H1 (cell line): Measurements from ENCODE around the gene BICDL1. TPM values are rescaled to one million over a fixed set of nuclear protein-coding genes. Genes with fewer than 3 reads are reported as not detected.

Source experiments
- CTCF ChIA-PET: fragments of 300-600 bp; sonication (Branson Sonifier 250); formaldehyde crosslinking; loops from one replicate; lab custom pipeline; 2021; ENCODE audit not compliant: partially characterized antibody; lab: Charles Lee
- POLR2A ChIA-PET: fragments of 300-600 bp; sonication (Branson Sonifier 250); formaldehyde crosslinking; loops from one replicate; lab custom pipeline; 2021; ENCODE audit warnings: inconsistent platforms; ENCODE audit not compliant: partially characterized antibody; lab: Charles Lee
- DNase-seq, 2 experiments: peaks; one replicate each; pipeline versions ENCODE4 v3.0.0 to v3.0.0-alpha.2; 2010 to 2022; ENCODE audit warnings: low spot score in 2 of 2, low read depth in 1 of 2, mixed read lengths in 1 of 2
- FAIRE-seq: peaks from 2 replicates; lab custom pipeline; 2011; peaks lifted over from hg19 to GRCh38; lab: Jason Lieb, UNC
- H2AFZ ChIP-seq: 2 replicates; pipeline ENCODE4 v1.8.1; 2012; ENCODE audit warnings: low read length, inconsistent platforms
- H2AK5ac ChIP-seq: 2 replicates; pipeline ENCODE4 v1.6.1; 2013; ENCODE audit warnings: low read depth, low read length
- H2BK120ac ChIP-seq: replicated peaks from 2 replicates; pipeline ENCODE3; 2013; ENCODE audit warnings: low read depth, low read length, inconsistent platforms
- H2BK12ac ChIP-seq: 2 replicates; pipeline ENCODE4 v1.6.1; 2013; ENCODE audit warnings: low read depth, low read length
- H2BK15ac ChIP-seq: 2 replicates; pipeline ENCODE4 v1.6.1; 2013; ENCODE audit warnings: low read length
- H2BK20ac ChIP-seq: 2 replicates; pipeline ENCODE4 v1.6.1; 2013; ENCODE audit warnings: low read length
- H2BK5ac ChIP-seq: 2 replicates; pipeline ENCODE4 v1.6.1; 2013; ENCODE audit warnings: low read depth, low read length
- H3K14ac ChIP-seq: 2 replicates; pipeline ENCODE4 v1.6.1; 2013; ENCODE audit warnings: inconsistent platforms; ENCODE audit not compliant: insufficient read length
- H3K18ac ChIP-seq: 2 replicates; pipeline ENCODE4 v1.6.1; 2013; ENCODE audit warnings: low read length; ENCODE audit errors: extremely low read depth
- H3K23ac ChIP-seq: 2 replicates; pipeline ENCODE4 v1.6.1; 2013; ENCODE audit warnings: inconsistent platforms; ENCODE audit not compliant: insufficient read length
- H3K23me2 ChIP-seq: 2 replicates; pipeline ENCODE4 v1.6.1; 2013; ENCODE audit warnings: low read depth, low read length
- H3K27ac ChIP-seq: 2 replicates; pipeline ENCODE4 v1.6.1; 2011; ENCODE audit warnings: low read depth, low read length, inconsistent platforms
- H3K27me3 ChIP-seq, 4 experiments: replicated peaks in 1 of 4; 1 replicate in 1 of 4; 2 replicates in 3 of 4; pipeline versions ENCODE4 v1.6.1 to v1.8.1; 2011 to 2013; ENCODE audit warnings: low read length in 3 of 4, mild to moderate bottlenecking in 3 of 4, inconsistent platforms in 2 of 4, mixed read lengths in 2 of 4, moderate library complexity in 1 of 4; ENCODE audit not compliant: control insufficient read depth in 3 of 4, insufficient read depth in 3 of 4; ENCODE audit errors: extremely low read depth in 1 of 4
- H3K36me3 ChIP-seq, 4 experiments: 2 replicates each; pipeline versions ENCODE4 v1.6.1 to v1.8.1; 2011 to 2013; ENCODE audit warnings: mild to moderate bottlenecking in 4 of 4, low read length in 3 of 4, moderate library complexity in 2 of 4, control low read depth in 1 of 4, inconsistent platforms in 1 of 4; ENCODE audit not compliant: insufficient read depth in 4 of 4, control insufficient read depth in 2 of 4
- H3K4ac ChIP-seq: replicated peaks from 2 replicates; pipeline ENCODE3; 2013; ENCODE audit warnings: low read length, low read depth, mixed read lengths, inconsistent platforms; ENCODE audit not compliant: insufficient read length
- H3K4me1 ChIP-seq, 4 experiments: replicated peaks in 1 of 4; 1 replicate in 1 of 4; 2 replicates in 3 of 4; pipeline versions ENCODE4 v1.6.1 to v1.8.1; 2011 to 2013; ENCODE audit warnings: low read length in 3 of 4, inconsistent platforms in 2 of 4, mixed read lengths in 1 of 4; ENCODE audit not compliant: insufficient read depth in 4 of 4, control insufficient read depth in 3 of 4
- H3K4me2 ChIP-seq, 2 experiments: 2 replicates each; pipeline versions ENCODE4 v1.6.1 to v1.8.1; 2011 to 2013; ENCODE audit warnings: low read depth in 2 of 2, low read length in 2 of 2, control low read depth in 1 of 2, inconsistent platforms in 1 of 2, mild to moderate bottlenecking in 1 of 2; ENCODE audit not compliant: insufficient read depth in 1 of 2
- H3K4me3 ChIP-seq, 4 experiments: fragments of 200-600, 300-600 bp in 1 of 4; sonication (generic), shearing (Covaris generic), sonication (Bioruptor Twin) in 1 of 4; 2 replicates each; pipeline versions ENCODE4 v1.5.1 to v1.8.1; 2011 to 2016; ENCODE audit warnings: low read length in 4 of 4, low read depth in 3 of 4, control low read depth in 2 of 4, inconsistent platforms in 2 of 4, mild to moderate bottlenecking in 2 of 4, mixed read lengths in 1 of 4, moderate library complexity in 1 of 4; ENCODE audit not compliant: insufficient read depth in 2 of 4; ENCODE audit errors: extremely low read depth in 1 of 4
- H3K56ac ChIP-seq: replicated peaks from 2 replicates; pipeline ENCODE3; 2013; ENCODE audit warnings: low read depth, mild to moderate bottlenecking, mixed read lengths, low read length, inconsistent platforms; ENCODE audit not compliant: insufficient read length
- H3K79me1 ChIP-seq: 2 replicates; pipeline ENCODE4 v1.6.1; 2013; ENCODE audit warnings: low read depth, low read length, control low read depth
- H3K79me2 ChIP-seq, 2 experiments: 2 replicates each; pipeline versions ENCODE4 v1.6.1 to v1.8.1; 2012 to 2013; ENCODE audit warnings: low read length in 2 of 2, mild to moderate bottlenecking in 2 of 2, inconsistent platforms in 1 of 2; ENCODE audit not compliant: insufficient read depth in 2 of 2, control insufficient read depth in 1 of 2
- H3K9ac ChIP-seq, 4 experiments: replicated peaks in 1 of 4; 1 replicate in 1 of 4; 2 replicates in 3 of 4; pipeline versions ENCODE4 v1.6.1 to v1.8.1; 2011 to 2013; ENCODE audit warnings: low read depth in 3 of 4, low read length in 3 of 4, control low read depth in 2 of 4, mild to moderate bottlenecking in 2 of 4, moderate library complexity in 2 of 4, inconsistent platforms in 1 of 4; ENCODE audit errors: extremely low read depth in 1 of 4
- H3K9me3 ChIP-seq, 2 experiments: 2 replicates each; pipeline versions ENCODE4 v1.6.1 to v1.8.1; 2012 to 2013; ENCODE audit warnings: mild to moderate bottlenecking in 2 of 2, moderate library complexity in 2 of 2, control low read depth in 1 of 2, inconsistent platforms in 1 of 2, low read depth in 1 of 2, low read length in 1 of 2, mixed read lengths in 1 of 2; ENCODE audit not compliant: insufficient read depth in 2 of 2
- H4K20me1 ChIP-seq, 2 experiments: replicated peaks in 1 of 2; 2 replicates each; pipeline versions ENCODE3 to v1.8.1; 2011 to 2013; ENCODE audit warnings: inconsistent platforms in 2 of 2, low read length in 2 of 2, mild to moderate bottlenecking in 1 of 2; ENCODE audit not compliant: insufficient read depth in 2 of 2, control insufficient read depth in 1 of 2
- H4K5ac ChIP-seq: 2 replicates; pipeline ENCODE4 v1.6.1; 2013; ENCODE audit warnings: low read length, low read depth, mixed read lengths, inconsistent platforms; ENCODE audit not compliant: insufficient read length
- H4K8ac ChIP-seq: 2 replicates; pipeline ENCODE4 v1.8.0; 2013; ENCODE audit warnings: mild to moderate bottlenecking, moderate library complexity, low read length, inconsistent platforms; ENCODE audit not compliant: insufficient read depth; ENCODE audit errors: extremely low read depth
- H4K91ac ChIP-seq: replicated peaks from 2 replicates; pipeline ENCODE3; 2013; ENCODE audit warnings: low read length, mixed read lengths, inconsistent platforms; ENCODE audit not compliant: insufficient read length
- CEBPB ChIP-seq: IDR thresholded peaks from 2 replicates; pipeline ENCODE4 v1.6.1; 2012; ENCODE audit warnings: low read depth, low read length
- CTCF ChIP-seq, 3 experiments: IDR thresholded peaks; 1 replicate in 2 of 3; 2 replicates in 1 of 3; pipeline versions ENCODE4 v1.5.1 to v1.6.1; 2011; ENCODE audit warnings: low read length in 3 of 3, mild to moderate bottlenecking in 3 of 3, inconsistent platforms in 2 of 3, low read depth in 1 of 3, moderate library complexity in 1 of 3; ENCODE audit not compliant: insufficient read depth in 1 of 3; ENCODE audit errors: control extremely low read depth in 1 of 3
- NANOG ChIP-seq: IDR thresholded peaks from 2 replicates; pipeline ENCODE4 v1.6.1; 2011; ENCODE audit warnings: low read length, low read depth, mild to moderate bottlenecking, inconsistent platforms; ENCODE audit not compliant: insufficient read depth, poor library complexity, severe bottlenecking
- SP4 ChIP-seq: IDR thresholded peaks from 2 replicates; pipeline ENCODE4 v1.6.1; 2012; ENCODE audit warnings: low read length, inconsistent platforms
- TAF1 ChIP-seq: IDR thresholded peaks from 2 replicates; pipeline ENCODE4 v1.6.1; 2011; ENCODE audit warnings: mild to moderate bottlenecking, low read depth, low read length
- WGBS, 2 experiments: shearing (Covaris generic) in 1 of 2; methylation state at CpG; one replicate each; pipeline versions ENCODE4 v1.1.6 to v1.1.7; 2013 to 2015; ENCODE audit warnings: low lambda C conversion rate in 2 of 2, mixed read lengths in 2 of 2, inconsistent platforms in 1 of 2, low coverage in 1 of 2, missing lambda C conversion rate in 1 of 2; ENCODE audit not compliant: insufficient replicate concordance in 2 of 2, insufficient coverage in 1 of 2, insufficient read length in 1 of 2; ENCODE audit errors: extremely low coverage in 1 of 2, missing lambda C conversion rate in 1 of 2; 5-methylcytosine and 5-hydroxymethylcytosine counted together
- polyA plus RNA-seq, 7 experiments: library from polyadenylated mRNA; depleted of rRNA in 3 of 7; stranded (reverse) in 5 of 7; unstranded in 2 of 7; fragments of >200 nt in 5 of 7; fragments of 200-250 nt in 2 of 7; gene quantifications; 1 replicate in 5 of 7; 2 replicates in 1 of 7; 4 replicates in 1 of 7; pipeline versions ENCODE4 v1.2.1 to v1.2.3, GENCODE V29; 2011 to 2013; ENCODE audit warnings: missing spikeins in 2 of 7, mixed read lengths in 2 of 7
- total RNA-seq: library from RNA; stranded (reverse); fragmentation: NEBNext Ultra II Directional; extraction: Animal tissue kit (Norgen Biotek cat#: 25700); gene quantifications from 2 replicates; pipeline ENCODE4 v1.2.1, GENCODE V29; 2021

The BICDL1 gene
- total and polyA plus RNA-seq, 2 of the 8 experiments (the other 6 are each of a cell fraction or from before 2014, with no cell fraction given) = 17.2 to 25.9 TPM

- ChIA-PET POLR2A (interaction anchor here (0.6 to 0.8 kb wide), 2 partner anchors 29 to 90 kb away, joined by 3 read pairs; no protein-coding TSS in a partner anchor), CTCF (interaction anchor here (0.5 kb wide), 1 partner anchor 45 kb away, joined by 7 read pairs; no protein-coding TSS in a partner anchor)
- Histone ChIP-seq H2BK20ac (no peak overlapping the region), H4K91ac (no peak overlapping the region), H3K4me1 (no peaks in the 10 kb centered on the region), H3K27me3 (no peaks in the 10 kb centered on the region), H3K14ac (no peak overlapping the region), H2BK12ac (no peak overlapping the region), H3K4ac (no peak overlapping the region), H3K56ac (no peak overlapping the region), H2BK15ac (no peak overlapping the region), H3K23me2 (no peaks in the 10 kb centered on the region), H3K9ac (no peak overlapping the region), H3K9me3 (no peaks in the 10 kb centered on the region), H3K4me2 (no peak overlapping the region), H3K23ac (no peak overlapping the region), H3K79me1 (no peaks in the 10 kb centered on the region), H2AFZ (no peak overlapping the region), H3K79me2 (no peaks in the 10 kb centered on the region), H4K20me1 (peaks cover 0 to 2% of the 10 kb centered on the region in 2 experiments), H3K4me3 (no peak overlapping the region), H2BK120ac (no peak overlapping the region), H2AK5ac (no peak overlapping the region), H3K27ac (no peak overlapping the region), H4K5ac (no peak overlapping the region), H2BK5ac (no peak overlapping the region), H3K36me3 (no peaks in the 10 kb centered on the region; a peak in 1 of 8 replicates), H4K8ac (no peak overlapping the region), H3K18ac (no peak overlapping the region)
- DNase-seq (no peak), FAIRE-seq (no peak)
- 92% methylated on average over 7 of the region's 7 CpGs; no CpG with 5 or more reads in 1 of the 2 experiments for WGBS, 2 experiments
- TF ChIP-seq CTCF (IDR thresholded peaks at IDR 0.05; ENCODE audit: control extremely low read depth in 1 of 3, insufficient read depth in 1 of 3, low read depth in 1 of 3, low read length in 3 of 3) = no peak
- TF ChIP-seq NANOG = no peak
- TF ChIP-seq SP4 = no peak
- no peak for TF ChIP-seq CEBPB
- TF ChIP-seq TAF1 = no peak
Measured at GRCh38 chr12:120075034-120075616, 86.1 kb downstream of the BICDL1 start.
